HG02763 (cell line): ENCODE measurements around the gene SLC35F3.
"Not testable (repeated sequence)": the region's sequence is repeated elsewhere in the genome, so short reads cannot be mapped to it uniquely, and the experiment has no call there.

Experiments used
- ATAC-seq: cut with Tn5 transposase; IDR thresholded peaks from one replicate; pipeline ENCODE4 v1.9.1; 2021; ENCODE audit warnings: mild to moderate bottlenecking, moderate library complexity; ENCODE audit not compliant: unreplicated experiment

The SLC35F3 gene

DNA sequence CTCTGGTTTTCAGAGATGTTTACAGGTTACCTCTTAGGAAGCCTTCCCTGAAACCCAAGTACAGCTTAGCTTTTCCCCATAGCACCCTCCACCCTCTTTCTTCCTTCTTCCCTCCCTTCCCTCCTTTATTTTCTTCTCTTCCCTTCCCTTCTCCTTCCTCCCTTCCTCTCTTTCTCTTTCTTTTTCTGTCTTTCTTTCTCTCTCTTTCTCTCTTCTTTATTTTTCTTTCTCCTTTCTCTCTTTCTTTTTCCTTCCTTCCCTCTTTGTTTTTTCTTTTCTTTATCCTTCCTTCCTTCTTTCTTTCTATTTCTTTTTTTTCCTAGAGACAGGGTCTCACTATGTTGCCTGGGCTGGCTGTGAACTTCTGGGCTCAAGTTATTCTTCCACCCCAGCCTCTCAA is 231.6 kb downstream of the SLC35F3 start:
- ATAC-seq = no peak

DNA sequence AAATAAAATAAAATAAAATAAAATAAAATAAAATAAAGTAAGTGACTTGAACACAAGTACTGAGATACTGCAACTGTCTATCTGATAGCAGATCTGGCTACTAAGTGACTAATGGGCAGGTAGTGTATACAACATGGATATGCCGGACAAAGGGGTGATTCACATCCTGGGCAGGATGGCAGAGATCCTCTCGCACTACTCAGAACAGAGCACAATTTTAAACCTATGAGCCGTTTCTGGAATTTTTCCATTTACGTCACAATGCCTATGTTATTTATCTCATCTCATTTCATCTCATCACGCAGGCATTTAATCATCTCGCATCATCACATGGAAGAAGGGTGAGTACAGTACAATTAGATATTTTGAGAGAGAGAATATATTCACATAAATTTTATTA is 235.5 kb downstream of the SLC35F3 start:
- ATAC-seq = no peak

DNA sequence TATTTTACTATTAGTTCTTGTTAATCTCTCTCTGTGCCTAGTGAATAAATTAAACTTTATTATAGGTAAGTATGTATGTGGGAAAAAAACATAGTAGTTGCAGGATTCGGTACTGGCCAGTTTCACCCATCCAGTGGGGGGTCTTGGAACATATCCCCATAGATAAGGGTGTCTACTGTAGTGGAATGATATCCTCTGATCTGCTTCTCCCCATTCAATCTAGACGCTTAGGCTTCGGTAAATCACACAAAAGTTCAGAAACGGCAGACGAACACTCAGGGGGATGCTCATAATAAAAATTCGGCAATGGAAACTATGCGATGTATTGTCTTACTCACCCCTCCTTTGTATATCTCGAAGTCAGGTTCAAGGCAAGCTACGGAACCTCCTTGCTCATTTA is 235.9 kb downstream of the SLC35F3 start:
- ATAC-seq = no peak

DNA sequence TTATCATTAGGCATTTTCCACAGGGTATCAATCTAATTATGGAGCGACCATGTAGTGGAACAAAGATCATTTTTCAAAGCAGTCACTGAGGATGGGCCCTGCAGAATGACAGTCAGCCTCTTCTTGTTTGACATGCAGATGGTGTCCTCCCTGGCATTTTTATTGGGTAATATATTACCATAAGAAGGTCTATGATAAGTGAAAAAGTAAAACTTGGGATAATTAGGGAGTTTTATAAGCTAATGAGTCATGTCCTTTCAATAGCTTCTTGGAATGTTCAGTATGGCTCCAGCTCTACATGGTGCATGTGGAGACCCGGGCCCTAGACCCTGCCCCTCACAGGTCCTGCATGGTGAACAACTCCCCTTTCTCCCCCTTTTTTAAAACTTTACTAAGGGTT is 236.5 kb downstream of the SLC35F3 start:
- ATAC-seq = no peak

DNA sequence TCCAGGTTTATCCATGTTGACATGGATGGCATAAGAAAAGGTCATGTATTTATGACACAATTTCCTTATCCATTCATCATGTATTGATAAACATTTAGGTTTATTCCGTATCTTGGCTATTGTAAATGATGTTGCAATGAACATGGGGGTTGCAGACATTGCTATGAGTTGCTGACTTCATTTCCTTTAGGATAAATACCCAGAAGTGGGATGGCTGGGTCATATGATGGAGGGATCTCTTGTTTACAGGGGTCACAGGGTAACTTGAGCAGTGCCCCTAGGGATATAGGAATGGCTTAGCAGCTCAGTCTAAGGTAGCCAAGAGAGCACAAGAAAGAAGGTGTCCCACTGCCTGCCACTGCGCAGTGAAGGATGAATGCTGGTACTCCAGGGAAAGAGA is 239.2 kb downstream of the SLC35F3 start:
- no peak for ATAC-seq

DNA sequence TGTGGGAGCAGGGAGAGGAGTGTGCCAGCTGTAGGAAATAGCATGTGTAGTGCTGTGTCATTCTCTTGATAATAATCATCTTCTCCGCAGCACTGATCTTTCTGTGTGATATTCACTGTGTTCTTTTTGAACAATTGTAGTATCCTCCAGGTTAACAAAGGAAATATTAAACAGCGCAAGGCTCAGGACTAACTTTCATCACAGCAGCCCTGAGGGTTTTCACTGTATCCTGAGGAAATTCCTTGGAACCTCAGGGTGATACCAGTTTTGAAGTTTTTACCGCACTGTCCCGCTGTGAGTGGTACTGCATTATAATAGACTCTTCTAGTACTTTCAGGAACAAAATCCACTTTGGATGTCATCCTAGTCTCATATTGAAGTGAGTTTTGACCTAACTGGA is 240.4 kb downstream of the SLC35F3 start:
- ATAC-seq = no peak

DNA sequence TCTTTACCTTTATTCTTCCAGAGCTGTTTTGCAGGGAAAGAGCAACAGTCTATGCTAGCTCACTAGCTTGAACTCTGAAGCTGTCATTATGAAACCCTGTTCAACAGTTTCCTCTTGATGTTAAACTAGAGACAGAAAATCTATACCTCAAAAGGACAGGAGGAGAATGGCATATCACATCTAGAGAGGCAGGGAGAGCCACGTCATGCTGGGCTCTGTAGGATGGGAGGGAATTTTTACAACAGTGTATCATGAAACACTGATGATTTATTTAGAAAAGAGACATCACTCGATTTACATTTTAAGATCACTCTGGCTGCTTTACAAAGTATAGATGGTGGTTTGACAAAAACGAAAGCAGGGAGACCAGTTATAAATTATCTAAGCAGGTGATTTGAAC is 243.9 kb downstream of the SLC35F3 start:
- ATAC-seq = no peak

DNA sequence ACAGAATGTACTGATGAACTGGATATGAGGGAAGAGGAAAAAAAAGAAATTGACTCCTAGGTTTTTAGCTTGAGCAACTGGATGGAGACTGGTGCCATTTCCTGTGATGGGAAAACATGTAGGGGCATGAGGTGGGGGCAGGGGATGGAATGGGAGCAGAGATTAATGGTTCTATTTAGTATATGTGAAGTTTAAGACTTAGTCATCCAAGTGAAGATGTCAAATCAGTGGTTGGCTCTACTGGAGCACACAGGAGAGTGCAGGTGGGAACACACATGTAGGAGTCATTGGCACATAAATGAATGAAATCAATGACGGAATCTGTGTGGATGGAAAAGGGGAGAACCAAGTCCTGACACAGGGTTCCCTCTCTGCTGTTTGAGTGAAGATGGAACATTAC is 244.3 kb downstream of the SLC35F3 start:
- no peak for ATAC-seq

DNA sequence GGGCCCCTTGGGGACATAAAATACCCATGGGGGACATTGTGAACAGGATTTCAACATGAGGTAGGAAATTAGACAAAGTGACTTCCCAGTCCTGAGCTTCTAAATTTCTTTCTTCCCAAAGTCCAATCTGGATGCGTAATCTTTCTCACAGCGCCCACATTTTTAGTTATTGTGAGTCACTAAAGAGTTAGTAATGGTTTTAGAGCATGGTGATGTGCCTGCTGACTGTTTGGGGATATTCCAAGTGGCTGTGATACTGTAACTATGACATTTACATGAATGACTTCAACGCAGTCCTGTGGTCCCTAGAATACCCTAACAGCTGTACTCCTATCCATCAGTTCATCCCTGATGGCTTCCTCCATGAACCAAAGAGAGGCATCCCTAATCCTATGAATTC is 244.7 kb downstream of the SLC35F3 start:
- ATAC-seq = no peak

DNA sequence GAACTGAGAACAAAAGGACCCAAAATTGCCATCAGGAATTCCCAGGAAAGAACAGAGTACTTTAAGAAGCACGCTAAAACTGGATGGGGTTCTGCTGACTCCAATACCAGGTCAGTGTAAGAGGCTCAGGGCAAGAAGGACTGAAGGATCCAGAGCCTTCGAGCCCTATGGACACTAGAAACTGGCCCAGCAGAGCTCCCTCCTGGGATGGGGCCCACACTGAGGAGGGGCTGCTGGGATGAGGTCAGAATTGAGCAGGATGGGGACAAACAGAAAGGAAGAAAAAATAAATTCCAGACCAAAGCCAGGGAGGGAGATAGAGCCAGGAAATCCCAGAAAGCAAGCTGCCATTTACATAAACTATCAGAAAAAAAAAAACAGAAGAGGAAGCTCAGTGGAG is 246.4 kb downstream of the SLC35F3 start:
- no peak for ATAC-seq

DNA sequence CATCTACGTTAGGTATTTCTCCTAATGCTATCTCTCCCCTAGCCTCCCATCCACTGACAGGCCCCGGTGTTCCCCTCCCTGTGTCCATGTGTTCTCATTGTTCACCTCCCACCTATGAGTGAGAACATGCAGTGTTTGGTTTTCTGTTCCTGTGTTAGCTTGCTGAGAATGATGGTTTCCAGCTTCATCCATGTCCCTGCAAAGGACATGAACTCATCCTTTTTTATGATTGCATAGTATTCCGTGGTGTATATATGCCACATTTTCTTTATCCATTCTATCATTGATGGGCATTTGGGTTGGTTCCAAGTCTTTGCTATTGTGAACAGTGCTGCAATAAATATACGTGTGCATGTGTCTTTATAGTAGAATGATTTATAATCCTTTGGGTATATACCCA is 247.9 kb downstream of the SLC35F3 start:
- ATAC-seq = not testable (repeated sequence)

DNA sequence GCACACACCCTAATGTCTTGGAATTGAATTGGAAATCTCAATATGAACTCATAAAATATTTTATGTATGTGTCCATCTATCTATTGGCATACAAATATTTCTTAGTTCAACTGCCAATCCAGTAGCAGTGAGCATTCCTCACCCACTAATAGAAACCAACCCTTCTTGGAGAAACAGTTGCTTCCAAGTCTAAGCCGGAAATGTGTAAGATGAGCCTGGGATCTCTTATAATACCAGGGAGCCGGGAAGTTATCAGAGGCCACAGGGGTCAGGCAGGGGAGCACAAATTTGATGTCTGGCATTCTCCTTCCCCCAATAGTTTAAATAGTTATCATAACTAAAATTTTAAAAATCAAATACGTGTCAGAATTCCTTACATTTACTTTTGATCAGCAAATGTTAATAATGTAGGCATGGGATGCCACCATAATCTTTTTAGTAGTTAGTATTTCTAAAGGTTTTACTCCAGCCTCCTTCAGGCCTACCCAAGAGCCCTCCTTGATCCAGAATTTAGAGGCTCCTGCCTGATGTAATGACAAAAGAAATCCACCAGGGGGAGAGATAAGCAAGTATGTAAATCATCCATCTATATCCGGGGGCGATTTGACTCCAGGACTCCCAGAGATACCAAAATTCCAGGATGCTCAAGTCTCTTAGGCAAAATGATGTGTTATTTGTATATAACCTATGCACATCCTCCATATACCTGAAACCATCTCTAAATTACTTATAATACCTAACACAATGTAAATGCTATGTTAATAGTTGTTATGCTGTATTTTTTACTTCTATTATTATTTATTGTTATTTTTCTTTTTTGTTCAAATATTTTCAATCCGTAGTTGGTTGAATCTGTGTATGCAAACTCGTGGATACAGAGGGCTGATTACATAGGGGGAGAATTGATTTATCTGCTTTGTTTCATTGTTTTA is 250.1 kb downstream of the SLC35F3 start:
- no peak for ATAC-seq

DNA sequence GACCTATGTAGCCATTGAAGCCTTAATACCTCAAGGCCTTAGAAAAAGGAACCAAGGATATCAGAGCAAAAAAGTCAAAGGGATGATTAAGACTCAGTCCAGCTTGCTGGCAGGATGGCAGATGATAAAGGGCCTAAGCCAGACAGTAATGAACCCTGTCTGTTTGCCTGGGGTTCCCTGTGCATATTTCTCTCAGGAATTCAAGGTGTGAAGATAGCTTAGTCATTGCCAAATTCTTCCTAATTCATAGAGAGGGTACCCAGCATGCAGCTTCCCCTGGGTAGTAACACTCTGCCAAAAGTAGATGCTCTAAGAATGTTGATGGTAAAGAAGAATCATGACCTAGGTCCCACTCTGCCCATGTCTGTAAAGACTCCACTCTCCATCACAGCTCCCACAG is 258.2 kb downstream of the SLC35F3 start:
- ATAC-seq = no peak

DNA sequence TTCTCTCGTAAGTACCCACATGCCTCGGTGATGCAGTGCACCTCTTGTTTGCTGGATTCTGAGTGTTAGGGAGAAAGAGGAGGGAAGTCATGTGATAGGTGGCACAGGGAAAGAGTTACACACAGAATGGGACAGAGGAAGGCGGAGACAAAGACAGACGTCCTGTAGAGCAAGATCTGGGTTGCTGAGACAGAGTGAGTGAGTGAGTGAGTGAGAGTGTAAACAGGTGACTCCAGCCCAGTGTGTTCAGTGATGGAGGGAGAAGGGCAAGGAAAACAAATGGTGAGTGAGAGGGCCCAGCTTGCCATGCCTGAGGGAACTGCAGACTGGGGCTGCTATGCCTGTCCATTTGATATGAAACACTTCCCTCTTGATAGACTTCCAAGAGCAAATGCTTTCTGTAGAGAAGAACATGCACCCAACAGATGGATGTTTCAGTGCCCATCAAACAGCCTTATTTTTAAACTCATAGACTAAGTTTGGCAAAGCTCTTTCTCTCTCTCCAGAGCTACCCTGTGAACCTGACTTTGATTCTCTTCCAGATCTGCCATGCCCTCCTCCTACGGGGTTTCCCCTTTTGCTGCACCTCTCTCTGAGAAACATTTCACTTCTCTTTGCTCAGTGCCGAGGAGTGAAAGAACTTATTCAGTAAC is 258.9 kb downstream of the SLC35F3 start:
- ATAC-seq = no peak

DNA sequence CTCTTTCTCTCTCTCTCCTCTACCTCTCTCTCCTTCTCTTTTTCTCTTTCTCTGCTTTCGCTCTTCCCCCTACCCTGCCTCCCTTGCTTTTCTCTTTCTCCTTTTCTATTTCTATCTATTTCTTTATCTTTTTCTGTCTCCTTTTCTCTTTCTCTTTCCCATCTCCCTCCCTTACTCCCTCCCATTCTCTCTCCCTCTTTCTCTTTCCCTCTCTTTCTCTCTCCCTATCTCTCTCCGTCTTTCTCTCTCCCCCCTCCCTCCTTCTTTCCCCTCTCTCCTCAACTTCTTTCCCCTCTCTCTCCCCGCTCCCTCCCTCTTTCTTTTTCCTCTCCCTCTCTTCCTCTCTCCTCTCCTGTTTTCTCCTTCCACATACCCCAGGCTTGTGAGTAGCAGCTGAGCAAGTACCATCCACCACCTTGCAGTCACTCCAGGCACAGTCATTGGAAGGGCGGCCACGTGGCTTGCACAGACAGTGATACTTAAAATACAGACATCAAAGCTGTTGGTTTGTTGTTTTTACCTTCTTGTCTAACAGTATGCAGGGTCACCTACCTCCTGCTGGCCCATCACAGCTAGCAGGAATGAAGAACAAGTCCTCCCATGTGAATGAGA is 259.7 kb downstream of the SLC35F3 start:
- ATAC-seq = no peak

DNA sequence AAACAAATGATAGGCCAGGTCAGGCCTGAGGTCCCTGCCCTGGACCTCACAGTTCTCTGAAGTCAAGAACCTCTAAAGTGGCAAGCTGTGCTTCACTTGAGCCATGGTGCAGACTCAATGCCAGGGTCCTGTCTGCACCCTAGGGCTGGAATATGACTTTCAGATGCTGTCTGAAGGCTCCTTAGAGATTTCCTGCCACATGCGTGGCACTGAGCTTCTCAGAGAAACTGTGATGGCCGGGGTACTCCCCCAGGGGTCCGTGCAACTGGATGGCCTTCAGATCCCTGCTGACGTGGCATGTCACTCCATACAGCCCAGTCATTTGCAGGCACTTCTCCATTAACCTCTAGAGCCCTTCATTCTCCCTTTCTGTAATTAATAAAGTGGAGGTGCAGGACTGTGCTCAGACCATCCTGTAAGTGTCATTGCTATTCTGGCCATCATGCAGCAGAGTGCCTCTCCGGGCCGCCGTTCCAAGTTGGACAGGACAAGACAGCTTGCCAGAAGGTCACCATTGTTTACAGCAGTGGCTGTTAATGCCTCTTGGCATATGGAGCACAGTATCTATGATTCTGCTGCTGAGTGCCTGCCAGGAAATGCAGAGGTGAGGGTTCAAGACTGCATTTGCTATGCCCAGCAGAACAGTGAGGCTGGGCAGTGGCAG is 263.7 kb downstream of the SLC35F3 start:
- ATAC-seq = no peak

DNA sequence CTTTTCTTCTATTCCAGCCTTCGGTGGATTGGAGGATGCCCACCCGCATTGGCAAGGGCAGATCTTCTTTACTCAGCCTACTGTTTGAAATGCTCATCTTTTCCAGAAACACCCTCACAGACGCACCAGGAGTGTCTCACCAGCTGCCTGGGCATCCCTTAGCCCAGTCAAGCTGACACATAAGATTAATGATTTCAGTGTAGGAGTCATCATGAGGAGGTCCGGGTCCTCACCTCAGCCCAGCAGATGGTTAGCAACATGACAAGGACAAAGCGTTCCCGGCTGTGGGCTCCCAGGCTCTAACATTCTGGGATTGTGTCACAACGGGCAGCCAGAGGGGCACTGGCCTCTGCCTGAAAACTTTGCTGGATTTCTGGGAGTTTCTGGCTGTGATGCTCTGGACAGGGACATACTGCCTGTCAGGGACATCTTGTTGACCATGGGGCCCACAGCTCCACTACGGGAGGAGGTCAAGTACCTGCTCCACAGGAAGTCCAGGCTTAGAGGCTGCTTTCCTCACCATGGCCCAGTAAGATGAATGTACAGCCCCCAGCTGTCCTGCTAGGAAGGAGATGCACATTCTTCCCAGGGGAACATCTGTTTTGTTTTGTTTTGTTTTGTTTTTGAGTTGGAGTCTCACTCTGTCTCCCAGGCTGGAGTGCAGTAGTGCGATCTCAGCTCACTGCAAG is 264.8 kb downstream of the SLC35F3 start:
- ATAC-seq = no peak

DNA sequence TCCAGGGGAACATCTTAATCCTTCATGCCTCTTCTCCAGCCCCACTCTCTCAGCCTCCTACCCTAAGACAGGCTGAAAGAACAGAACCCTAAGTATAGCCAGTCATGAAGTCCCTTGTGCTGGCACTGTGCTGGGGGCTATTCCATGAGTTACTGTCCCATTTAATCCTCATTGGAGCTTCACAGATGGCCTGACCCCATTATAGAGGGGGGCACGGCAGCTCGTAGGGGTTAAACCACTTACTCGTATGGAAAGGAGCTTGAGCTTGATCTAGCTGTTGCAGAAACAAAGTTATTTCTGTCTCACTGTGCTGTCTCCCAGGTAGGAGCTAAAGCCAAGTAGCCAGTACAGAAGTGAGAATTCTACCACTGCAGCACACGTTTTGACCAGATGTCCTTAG is 265.6 kb downstream of the SLC35F3 start:
- ATAC-seq = no peak

DNA sequence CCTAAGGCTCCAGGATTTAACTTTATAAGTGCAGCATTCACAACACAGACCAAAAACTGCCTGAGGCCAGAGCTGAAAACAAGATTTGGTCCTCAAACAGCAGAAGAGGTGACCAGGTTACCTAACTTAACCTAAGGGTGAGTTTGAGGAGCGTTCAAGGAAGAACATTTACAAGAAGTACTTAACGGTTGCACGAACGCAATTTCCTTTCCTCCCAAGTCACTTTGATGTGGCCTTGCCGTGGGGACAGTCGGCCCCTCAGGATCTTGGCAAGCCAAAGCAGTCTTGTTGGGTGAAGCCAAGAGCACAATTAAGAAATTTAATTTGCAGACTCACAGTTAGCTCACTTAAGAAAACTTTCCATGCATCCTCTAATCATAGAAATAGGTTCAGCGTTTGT is 266.1 kb downstream of the SLC35F3 start:
- ATAC-seq = no peak

DNA sequence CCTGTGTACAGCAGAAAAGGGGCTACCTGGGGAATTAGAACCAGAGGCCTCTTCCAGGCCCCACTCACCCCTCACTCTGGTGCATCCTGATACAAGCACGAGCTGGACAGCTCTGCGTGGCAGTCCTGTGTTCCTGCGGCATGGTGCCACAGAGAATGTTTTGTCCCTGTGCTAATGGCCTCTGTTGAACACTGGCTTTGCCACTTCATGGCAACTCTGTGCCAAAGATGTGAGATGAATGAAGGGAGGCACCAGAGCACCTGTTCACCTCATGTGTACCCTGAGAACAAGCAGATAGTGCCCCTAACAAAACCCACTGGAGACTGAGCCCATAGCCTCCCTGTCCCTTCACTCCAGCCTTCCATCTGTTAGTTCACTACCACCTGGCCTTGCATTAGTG is 269.5 kb downstream of the SLC35F3 start:
- ATAC-seq = no peak

DNA sequence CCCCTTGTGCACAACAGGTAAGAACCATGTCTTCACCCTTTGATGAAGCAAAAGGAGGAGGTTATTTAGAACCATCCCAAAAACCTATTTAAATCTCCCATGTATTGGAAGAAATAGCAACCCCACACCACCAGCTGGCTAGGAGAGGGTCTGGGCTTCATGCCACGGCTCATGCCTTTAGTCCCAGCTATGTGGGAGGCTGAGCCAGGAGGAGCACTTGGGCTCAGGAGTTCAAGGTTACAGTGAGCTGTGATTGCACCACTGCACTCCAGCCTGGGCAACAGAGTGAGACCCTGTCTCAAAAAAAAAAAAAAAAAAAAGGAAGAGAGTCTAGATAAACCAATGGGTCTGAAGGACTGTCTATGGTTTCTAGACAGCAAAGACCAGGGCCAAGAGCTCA is 270.9 kb downstream of the SLC35F3 start:
- ATAC-seq = no peak
